Measurements from ENCODE around the gene FANCD2.

Gene FANCD2

DNA sequence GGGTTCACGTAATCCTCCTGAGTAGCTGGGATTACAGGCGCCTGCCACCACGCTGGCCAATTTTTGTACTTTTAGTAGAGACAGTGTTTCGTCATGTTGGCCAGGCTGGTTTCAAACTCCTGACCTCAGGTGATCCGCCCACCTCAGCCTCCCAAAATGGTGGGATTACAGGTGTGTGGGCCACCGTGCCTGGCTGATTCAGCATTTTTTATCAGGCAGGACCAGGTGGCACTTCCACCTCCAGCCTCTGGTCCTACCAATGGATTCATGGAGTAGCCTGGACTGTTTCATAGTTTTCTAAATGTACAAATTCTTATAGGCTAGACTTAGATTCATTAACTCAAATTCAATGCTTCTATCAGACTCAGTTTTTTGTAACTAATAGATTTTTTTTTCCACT, 124.8 kb downstream of the FANCD2 start:
- TF ChIP-seq, protein P1, sequence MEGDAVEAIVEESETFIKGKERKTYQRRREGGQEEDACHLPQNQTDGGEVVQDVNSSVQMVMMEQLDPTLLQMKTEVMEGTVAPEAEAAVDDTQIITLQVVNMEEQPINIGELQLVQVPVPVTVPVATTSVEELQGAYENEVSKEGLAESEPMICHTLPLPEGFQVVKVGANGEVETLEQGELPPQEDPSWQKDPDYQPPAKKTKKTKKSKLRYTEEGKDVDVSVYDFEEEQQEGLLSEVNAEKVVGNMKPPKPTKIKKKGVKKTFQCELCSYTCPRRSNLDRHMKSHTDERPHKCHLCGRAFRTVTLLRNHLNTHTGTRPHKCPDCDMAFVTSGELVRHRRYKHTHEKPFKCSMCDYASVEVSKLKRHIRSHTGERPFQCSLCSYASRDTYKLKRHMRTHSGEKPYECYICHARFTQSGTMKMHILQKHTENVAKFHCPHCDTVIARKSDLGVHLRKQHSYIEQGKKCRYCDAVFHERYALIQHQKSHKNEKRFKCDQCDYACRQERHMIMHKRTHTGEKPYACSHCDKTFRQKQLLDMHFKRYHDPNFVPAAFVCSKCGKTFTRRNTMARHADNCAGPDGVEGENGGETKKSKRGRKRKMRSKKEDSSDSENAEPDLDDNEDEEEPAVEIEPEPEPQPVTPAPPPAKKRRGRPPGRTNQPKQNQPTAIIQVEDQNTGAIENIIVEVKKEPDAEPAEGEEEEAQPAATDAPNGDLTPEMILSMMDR (IDR thresholded peaks at IDR 0.05; ENCODE audit: borderline replicate concordance, insufficient read depth, low read depth, low read length), result no peak
- no peak overlapping the region for H3K4me3 ChIP-seq (ENCODE audit: low read depth, low read length)
